ENCODE data around the gene MAEA.

- TF ChIP-seq, protein P1, sequence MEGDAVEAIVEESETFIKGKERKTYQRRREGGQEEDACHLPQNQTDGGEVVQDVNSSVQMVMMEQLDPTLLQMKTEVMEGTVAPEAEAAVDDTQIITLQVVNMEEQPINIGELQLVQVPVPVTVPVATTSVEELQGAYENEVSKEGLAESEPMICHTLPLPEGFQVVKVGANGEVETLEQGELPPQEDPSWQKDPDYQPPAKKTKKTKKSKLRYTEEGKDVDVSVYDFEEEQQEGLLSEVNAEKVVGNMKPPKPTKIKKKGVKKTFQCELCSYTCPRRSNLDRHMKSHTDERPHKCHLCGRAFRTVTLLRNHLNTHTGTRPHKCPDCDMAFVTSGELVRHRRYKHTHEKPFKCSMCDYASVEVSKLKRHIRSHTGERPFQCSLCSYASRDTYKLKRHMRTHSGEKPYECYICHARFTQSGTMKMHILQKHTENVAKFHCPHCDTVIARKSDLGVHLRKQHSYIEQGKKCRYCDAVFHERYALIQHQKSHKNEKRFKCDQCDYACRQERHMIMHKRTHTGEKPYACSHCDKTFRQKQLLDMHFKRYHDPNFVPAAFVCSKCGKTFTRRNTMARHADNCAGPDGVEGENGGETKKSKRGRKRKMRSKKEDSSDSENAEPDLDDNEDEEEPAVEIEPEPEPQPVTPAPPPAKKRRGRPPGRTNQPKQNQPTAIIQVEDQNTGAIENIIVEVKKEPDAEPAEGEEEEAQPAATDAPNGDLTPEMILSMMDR (IDR thresholded peaks at IDR 0.05; ENCODE audit: poor library complexity), result no peak
- no peak for TF ChIP-seq EZH2 (IDR thresholded peaks at IDR 0.05; ENCODE audit: borderline replicate concordance)
These were observed 24.7 kb upstream of the MAEA start for GRCh38 chr4:1264942-1265341.
